AML-193 (cell line): ENCODE results near the gene SRRD.
A peak's percentile ranks its signal among the peaks of the same experiment; 100 is the strongest.

Source experiments
- DNase-seq, 2 experiments: peaks; one replicate each; lab custom pipeline; 2025; lab: John Stamatoyannopoulos, UW

SRRD gene

DNA sequence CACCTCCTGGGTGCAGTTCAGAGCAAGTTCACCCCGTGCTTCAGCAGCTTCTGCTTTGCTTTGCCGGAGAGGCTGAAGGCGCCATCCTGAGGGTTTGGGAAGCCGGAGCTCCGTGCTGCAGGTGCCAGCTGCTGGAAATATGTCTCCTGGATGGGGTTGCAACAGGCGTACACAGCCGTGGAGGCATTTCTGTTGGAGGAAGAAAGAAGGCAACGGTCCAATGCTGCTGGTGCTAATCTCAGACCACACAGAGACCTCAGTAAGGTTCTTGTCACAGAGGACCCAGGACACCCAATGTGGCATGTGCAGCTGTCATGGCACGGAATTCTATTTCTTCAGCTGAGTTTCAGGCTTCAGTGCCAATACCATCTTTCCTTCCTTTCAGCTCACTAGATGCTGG is 30.5 kb upstream of the SRRD start:
- DNase-seq = no peak

DNA sequence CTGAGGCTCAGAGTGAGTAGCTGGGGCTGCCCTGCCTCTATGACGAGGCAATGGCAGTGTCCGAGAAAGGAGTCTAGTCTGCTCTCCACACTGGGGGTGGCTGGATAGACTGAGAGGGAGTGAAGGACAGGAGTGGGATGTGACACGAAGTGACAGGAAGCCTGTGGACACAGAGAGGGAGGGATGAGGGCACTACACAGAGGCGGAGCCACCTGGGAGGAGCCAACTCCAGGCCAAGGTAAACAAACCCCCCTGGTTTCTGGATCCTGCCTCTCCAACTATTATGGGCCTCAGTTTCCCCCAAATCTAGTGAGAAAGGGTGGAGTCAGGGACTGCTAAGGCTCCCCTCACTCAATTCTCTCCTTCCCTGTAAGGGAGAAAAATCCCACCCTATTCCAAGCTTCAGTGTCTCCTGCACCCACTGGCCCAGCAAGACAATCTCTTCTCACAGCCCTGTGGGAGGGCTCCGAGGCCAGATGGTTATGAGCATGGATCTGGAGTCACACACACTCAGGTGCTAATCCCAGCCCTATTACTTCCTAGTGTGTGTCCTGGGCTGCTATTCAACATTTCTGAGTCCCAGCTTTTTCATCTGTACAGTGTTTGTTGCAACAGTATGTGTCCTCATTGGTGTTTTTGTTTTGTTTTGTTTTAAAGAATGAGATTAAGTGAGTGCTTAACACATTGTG is 29.7 kb upstream of the SRRD start:
- DNase-seq = no peak

DNA sequence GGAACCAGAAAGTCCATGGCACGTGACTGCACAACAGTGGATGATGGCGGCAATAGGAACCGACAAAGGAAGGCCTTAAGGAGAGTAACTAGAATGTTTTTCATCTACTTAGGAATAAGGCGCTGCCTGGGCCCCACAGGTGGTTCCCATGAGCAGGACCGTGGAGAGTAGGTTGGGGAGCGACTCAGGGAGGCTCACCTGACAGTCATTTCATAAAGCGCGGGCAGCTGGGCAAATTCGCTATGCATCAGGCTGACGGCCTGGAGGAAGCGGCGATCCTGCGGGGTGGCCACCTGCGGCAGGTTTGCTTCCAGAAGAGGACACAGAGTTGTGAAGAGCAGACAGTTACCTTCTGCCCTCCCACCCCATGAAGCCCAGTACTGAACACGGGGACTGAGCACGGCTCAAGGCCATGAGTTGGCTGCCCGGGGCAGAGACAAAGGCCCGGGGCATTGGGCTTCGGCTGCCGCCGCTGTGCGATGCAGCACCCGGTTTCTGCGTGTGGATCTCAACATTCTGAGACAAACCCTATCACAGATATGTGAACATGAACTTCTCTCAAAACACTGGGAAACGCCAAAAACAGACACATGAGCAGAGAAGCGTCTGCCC is 25.9 kb upstream of the SRRD start:
- no peak for DNase-seq

DNA sequence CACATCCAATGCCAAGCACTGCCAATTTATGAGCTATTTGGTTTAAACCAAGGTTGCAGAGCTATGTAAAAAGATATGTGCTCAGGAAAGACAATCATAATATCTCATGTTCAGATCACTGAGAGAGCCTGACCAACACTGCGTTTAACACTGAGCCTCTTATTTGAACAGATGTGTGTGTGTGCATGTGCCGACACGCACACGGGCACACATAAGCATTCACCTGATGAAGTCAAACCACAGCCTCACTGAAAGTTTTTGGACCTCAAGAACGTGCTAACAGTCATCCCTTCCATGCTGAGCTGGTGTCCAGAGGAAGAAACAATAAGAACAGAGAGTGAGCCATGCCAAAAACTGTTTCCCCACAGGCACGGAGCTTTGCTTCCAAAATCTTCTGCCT is 23.5 kb upstream of the SRRD start:
- no peak for DNase-seq

DNA sequence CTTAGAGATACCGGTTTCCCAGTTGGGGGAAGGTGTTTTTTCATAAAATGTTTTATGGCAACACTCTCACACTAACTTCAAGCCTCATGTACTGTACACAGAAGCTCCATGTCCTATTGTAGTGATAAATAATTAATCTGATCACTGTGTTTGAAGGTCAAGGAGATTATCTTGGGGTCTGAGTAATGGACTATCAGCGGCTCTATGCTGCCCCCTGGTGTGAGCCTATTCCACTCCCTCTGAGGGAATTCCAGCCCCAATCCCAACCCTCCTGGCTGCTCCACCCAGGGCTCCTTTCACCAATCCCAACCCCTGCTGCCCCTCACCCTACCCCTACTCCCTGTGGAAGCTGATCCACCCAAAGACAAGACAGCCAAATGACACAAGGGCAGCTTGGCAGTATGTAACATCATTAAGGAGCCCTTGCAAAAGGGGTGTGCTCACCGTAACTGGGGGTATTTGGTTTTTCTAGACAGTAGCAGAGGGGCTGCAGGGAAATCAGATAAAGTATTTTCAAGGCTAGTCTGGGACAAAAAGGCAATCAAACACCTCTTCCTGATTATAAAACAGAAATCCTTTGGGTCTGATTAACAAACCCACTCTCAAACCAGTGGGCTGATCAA is 22.4 kb upstream of the SRRD start:
- DNase-seq = peak in 1 of 2 experiments; percentile 10

DNA sequence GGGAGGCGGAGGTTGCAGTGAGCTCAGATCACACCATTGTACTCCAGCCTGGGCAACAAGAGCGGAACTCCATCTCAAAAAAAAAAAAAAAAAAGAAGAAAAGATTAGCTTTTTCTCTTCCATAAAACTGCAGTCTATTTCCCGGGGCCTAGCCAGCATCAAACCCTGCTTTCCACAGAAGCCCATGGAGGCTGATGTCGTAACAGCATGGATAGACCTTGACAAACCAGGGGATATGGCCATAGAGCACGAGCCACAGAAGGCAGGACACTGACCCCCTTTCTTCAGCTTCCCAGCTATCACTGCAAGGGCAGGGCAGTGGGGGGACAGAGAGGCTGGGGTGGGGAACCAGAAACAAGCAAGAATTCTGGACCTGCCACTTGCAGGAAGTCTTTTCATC is 21.6 kb upstream of the SRRD start:
- DNase-seq = no peak

DNA sequence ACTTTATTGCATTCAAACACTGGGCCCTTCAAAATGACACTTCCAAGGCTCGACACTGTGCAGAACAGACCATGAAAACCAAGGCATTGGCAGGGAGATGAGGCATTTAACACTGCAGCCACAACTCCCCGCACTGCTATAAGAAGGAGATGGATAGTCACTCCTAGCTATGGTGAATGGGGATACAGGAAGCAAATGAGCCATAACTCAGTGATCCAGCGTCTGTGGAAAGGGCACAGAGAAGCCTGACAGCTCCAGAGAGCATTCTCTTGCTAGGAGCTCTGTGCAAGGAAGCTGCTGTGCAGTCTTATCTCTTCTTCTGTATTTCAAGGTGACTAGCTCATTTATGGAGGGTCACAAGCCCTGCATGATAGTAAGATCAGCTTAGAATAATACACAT is 21.0 kb upstream of the SRRD start:
- no peak for DNase-seq

DNA sequence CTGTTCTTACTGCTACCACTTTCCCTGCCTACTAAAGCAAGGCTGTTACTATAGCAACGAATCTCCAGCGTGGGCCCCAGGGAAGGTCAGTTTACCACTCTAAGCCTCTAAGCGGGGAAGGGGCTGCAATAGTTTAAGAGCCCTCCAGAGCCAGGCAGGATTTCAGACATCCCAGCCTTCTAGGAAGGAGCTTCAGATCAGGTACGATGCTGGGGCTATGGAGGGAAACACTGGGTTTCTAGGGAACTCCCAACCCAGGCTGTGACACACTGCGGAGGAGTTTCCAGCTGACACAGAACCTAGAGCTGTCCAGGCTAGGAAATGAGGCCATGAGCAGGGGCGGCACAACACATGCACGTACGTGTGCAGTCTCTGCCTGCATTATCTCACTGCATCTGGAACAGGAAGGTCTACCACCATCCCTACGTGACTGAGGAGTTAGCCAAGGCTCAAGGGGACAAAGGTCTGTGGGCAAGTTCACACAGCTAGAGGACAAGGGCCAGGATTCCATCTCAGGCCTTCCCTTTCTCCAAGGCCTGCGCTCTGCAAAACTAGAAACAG is 20.5 kb upstream of the SRRD start:
- no peak for DNase-seq

DNA sequence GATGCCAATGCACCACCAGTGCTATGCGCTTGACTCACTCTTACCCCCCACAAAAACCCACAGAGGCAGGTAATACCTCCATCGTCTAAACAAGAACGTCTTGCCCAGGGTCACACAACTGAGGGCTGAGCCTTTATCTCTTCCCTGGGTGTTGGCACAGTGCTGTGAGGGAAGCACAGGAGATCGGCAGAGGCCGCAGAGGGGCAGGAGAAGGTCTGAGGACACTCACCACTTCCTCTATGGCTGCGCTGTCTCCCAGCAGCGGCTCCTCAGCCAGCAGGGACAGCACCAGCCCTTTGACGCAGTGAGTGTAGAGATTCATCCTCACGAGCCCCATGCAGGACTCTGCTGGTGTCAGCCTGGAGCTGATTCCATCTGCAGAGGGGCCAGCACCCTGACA is 20.0 kb upstream of the SRRD start:
- DNase-seq = no peak

DNA sequence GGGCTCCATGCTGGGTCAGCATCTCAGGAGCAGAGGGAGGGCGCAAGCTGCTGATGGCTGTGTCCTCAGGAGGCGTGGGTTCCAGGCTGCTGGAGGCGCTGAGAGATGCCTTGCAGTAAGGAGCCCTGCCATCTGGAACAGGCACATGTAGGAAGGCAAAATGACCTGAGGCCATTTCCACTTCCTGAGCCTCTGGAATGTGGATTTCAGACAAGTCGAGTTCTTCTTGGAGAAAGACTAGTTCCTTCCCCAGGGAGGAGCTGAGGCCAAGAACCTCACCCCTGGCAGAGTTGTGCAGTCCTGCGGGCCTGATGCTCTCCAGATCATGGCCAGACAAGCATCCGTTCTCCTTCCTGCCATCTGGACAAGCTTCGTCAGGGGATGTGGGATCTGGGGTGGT is 19.4 kb upstream of the SRRD start:
- no peak for DNase-seq

DNA sequence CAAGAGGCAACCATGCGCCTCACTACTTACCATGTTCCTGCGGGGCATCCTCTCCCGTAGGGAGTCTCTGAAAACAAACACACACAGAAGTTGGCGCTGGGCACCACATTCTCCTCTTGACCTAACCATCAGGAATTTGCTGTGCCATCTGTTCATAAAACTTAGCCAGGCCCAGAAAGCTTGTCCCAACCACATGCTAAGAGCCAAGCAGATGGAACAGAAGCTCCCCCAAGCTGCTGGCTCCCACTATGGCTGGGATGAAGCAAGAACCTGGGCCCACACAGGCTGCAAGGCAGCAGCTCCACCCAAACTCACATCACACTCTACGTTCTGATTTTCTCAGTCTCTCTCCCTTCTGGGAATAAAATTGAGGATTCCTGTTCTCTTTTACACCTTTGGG is 17.5 kb upstream of the SRRD start:
- no peak for DNase-seq

DNA sequence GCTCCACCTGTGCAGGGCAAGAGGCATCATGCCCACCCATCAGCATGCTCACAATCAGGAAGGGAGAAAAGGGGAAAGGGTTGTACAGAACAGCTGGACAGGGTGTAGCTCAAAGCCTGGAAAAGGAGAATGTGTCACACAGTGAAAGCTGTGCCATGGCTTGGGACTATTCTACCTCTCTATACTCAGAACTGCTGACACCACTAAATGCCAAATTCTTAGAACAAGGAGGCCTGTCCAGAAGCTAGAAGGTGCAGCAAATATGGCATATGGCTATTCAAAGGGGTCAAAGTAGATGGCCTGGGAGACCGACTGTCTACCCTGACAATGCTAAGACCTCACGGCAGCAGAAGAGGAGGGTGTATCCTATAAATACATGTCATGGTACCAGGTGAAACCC is 12.9 kb upstream of the SRRD start:
- DNase-seq = no peak

DNA sequence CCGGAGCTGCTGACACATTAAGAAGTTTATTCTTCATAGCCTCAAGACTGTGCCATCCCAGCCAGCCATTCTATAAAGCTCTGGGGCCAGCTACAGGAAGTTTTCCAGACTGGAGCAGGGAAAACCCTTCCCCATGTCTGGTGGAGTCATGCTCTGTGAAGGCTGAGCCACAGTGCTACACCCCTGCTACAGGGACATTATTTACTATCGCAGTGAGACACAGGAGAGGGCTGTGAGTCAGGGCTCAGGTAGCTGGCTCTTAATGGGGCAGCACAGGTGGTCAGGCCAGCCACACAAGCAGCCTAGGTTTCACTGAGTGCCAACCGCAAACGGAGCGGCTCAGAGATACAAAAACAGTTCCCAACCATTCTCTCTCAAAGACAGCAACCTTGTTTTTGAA is 12.2 kb upstream of the SRRD start:
- no peak for DNase-seq

DNA sequence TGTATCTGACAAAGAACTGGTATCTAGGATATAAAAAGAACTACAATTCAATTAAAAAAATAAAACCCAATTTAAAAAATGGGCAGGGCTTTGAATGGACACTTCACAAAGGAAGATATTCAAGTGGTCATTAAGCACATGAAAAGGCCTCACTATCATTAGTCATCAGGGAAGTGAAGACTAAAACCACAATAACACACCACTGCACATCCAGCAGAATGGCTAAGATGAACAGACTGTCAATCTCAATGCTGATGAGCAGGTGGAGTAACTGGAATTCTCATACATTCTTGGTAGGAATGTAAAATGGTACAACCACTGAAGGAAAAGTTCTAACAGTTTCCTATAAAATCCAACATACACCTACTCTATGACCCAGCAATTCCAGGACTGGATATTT is 9.0 kb upstream of the SRRD start:
- DNase-seq = peak in 1 of 2 experiments; percentile 6

DNA sequence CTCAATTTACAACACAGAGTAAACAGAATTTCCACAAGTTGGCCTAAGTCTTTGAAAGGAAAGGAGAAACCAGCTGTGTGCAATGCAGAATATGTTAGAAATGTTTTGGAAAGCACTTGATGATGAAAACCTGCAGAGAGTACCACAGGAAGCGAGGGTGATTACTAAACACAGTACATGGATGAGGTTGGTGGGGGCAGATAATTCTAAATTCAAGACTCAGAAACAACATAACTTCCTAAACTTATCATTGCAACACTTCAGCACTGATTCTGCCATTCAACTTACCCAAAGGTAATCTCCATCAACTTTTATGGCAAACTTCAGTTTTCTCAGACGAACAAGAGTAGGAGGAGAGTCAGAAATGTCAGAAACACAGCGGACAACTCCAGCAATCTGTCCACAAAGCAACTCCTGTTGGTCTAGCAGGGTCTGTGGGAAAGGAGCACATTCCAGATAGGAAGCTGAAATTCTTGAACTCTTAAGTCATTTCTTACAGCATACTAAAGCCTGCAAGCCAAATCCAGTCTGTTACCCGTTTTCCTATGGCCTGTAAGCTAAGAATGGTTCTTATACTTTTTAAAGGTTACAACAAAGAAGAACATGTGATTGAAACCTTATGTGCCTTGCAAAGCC is 6.9 kb upstream of the SRRD start:
- peak; percentile 66 to 67 for DNase-seq

DNA sequence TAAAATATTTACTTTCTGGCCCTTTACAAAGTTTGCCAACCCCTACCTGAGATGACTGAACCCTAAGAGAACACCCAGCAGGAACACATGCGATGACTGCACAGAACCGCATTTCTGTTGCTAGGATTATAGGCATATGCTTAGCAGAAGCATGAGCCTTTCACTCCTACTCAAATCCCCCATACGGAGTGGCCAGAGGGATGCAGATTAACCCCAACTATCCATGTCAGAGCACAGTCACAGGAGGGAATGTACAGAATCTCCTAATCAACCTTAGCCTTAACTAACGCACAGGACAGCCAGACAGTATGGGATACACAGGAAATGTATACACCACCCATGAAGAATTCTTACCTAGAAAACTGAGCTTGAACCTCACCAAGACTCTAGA is 6.3 kb upstream of the SRRD start:
- no peak for DNase-seq

DNA sequence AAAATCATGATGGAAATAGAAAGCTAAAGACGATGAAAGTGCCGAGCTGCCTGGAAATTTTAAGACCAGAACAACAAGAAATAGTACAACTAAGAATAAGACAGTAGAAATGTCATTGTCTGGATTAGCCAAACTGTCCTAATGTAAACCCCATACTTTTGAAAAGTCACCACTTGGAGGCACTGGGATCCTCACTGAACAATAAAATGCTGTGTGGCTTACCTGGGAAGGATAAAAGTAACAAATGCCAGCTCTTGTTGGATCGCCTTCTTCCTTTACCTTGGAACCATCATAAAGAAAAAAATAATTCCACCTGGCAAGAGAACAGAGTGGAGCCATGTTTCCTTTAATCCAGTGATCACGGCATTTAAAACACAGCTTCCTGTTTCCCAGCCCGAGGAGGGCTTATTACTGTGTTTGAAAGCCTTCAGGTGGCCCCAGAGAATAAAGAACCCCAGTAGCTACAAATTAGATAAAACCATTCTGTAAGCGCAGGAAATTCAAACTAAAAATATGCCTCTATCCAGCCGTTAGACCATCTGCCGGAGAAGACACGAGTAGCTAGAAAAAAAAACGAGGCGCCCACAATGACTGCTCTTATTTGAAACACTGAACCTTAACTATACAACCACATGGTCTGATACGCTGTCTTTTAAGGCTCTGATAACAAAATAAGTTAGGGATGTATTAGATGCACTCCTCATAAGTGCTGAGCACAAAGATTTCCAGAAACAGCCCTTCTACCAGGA is 4.5 kb upstream of the SRRD start:
- peak in 1 of 2 experiments; percentile 25 for DNase-seq

DNA sequence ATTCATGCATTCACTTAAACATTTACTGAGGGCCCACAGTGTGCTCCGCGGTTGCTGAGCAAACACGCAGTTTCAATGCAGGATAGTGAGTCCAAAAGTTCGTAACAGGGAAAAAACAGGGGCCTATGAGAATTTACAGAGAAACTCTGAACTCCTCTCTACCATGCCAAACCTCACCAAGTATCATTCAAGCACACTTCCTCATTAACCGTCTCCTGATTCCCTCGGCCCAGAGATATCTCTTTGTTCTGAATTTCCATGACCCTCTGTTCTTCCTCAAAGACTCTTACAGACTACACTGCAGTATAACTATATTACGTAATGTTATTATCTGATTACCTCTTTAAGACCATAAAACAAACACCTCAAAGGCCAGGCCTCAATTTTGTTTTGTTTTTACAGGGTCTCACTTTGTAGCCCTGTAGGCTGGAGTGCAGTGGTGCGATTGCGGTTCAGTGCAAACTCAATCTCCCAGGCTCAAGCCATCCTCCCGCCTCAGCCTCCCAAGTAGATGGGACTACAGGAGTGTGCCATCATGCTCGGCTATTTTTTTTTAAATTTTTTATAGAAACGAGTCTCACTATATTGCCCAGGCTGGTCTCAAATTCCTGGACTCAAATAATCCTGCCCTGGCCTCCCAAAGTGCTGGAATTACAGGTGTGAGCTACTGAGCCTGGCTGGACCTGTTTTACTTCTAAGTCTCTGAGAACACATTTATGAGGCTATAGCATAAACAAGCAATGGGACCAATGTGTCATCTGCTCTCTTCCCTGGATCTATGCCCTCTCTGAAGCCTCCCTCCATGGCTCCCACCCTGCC is 3.7 kb upstream of the SRRD start:
- DNase-seq = peak; percentile 64 to 71

DNA sequence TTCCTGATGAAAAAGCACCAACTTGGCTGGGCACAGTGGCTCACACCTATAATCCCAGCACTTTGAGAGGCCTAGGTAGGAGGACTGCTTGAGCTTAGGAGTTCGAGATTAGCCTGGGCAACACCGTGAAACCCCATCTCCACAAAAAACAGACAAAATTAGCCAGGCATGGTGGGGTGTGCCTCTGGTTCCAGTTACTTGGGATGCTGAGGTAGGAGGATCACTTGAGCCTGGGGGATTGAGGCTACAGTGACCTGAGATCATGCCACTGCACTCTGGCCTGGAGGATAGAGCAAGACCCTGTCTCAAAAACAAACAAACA is 3.1 kb upstream of the SRRD start:
- no peak for DNase-seq

DNA sequence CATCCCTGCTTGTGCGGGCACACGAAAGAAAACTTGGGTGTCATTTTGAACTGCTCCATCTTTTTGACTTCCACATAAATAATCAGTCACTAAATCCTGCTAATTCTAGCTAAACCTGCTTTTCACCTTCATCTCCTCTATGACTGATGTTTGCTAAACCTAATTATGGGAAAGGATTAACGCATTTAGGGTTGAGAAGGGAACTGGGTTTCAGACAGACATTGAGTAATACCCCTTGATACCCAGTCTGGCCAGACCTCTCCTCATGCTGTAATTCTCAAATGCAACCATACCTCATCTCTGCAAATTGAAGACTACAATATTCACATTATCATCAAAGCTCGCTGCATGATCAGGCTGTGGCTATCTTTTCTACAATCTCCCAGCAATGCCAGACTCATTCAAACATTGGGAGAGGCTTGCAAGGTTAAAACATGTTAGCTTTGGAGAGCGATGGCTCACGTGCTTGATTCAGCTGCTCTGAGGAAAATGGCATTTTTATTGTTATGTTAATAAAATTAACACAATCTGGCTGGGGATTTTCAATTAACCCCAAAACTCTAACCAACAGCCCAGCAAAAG is 2.5 kb upstream of the SRRD start:
- DNase-seq = no peak

DNA sequence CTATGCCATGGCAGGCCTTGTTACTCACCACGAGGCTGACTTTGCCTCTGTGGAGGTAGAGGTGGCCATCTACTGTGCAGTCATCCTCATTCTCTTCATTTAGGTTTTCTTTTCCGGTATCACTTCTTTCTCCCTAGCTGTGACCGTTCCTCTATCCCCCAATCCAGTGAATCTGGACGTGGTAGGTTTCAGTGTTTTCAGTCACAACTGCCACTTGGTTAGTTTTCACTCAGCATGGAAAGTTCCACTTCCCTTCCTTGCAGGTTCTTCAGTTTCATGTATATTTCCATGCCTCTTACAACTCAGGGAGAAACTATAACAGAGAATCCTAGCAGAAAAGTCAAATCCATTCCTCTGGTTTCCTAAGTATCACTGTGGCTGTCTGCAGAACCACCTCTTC is 2.0 kb upstream of the SRRD start:
- DNase-seq = no peak
